K562 (cell line): ENCODE data around the gene CGREF1. TPM values are rescaled to one million over a fixed set of nuclear protein-coding genes. Genes with fewer than 3 reads are reported as not detected.

Experiments
- ATAC-seq: fragments of 200-7000 bp; cut with Tn5 transposase; 3 replicates; pipeline ENCODE4 v1.9.1; 2020; ENCODE audit warnings: moderate library complexity
- BruUV-seq: library from RNA; stranded (reverse); fragments of 400-500 nt; replicated peaks from 2 replicates; lab custom pipeline; 2021; lab: Mats Ljungman, UMichigan
- CTCF ChIA-PET: fragments of 300-600 bp; formaldehyde crosslinking; extraction: SDS; loops from one replicate; lab custom pipeline; 2021; ENCODE audit warnings: low intra/inter-chr PET ratio; lab: Yijun Ruan, JAX
- POLR2A ChIA-PET: fragments of 300-600, 350-650 bp; sonication (Branson Sonifier 250); formaldehyde crosslinking; extraction: SDS; loops from one replicate; lab custom pipeline; 2021; ENCODE audit warnings: antibody characterized with exemption, inconsistent platforms; lab: Yijun Ruan, JAX
- DNase-seq, 4 experiments: peaks; one replicate each; pipeline versions ENCODE4 v3.0.0 to v3.0.0-alpha.2; 2011 to 2018; ENCODE audit warnings: low spot score in 3 of 4, mixed read lengths in 3 of 4; ENCODE audit errors: extremely low read depth in 1 of 4
- FAIRE-seq: peaks from 2 replicates; lab custom pipeline; 2011; peaks lifted over from hg19 to GRCh38; lab: Jason Lieb, UNC
- H2AFZ ChIP-seq: 2 replicates; pipeline ENCODE4 v1.6.0; 2011; ENCODE audit warnings: low read depth, low read length, control low read depth, inconsistent platforms
- H3K27ac ChIP-seq: fragments of 200-600 bp; 3 replicates; pipeline ENCODE4 v1.8.0; 2011; ENCODE audit warnings: low read depth, mild to moderate bottlenecking, control low read depth, inconsistent platforms, low read length, moderate library complexity, mixed read lengths; ENCODE audit errors: extremely low read depth
- H3K27me3 ChIP-seq, 2 experiments: fragments of 300-600 bp in 1 of 2; 2 replicates in 1 of 2; 3 replicates in 1 of 2; pipeline versions ENCODE4 v1.6.0 to v1.8.0; 2011; ENCODE audit warnings: inconsistent platforms in 2 of 2, low read length in 2 of 2, mild to moderate bottlenecking in 1 of 2, mixed read lengths in 1 of 2, moderate library complexity in 1 of 2; ENCODE audit not compliant: control insufficient read depth in 2 of 2, insufficient read depth in 2 of 2
- H3K36me3 ChIP-seq: fragments of 300-600 bp; 3 replicates; pipeline ENCODE4 v1.8.0; 2011; ENCODE audit warnings: mild to moderate bottlenecking, low read length, inconsistent platforms; ENCODE audit not compliant: control insufficient read depth, insufficient read depth
- H3K4me1 ChIP-seq, 2 experiments: fragments of 200-600 bp in 1 of 2; replicated peaks in 1 of 2; 2 replicates in 1 of 2; 3 replicates in 1 of 2; pipeline versions ENCODE4 v1.5.1 to v1.8.0; 2011; ENCODE audit warnings: inconsistent platforms in 2 of 2, low read length in 2 of 2, mild to moderate bottlenecking in 1 of 2, mixed read lengths in 1 of 2, moderate library complexity in 1 of 2; ENCODE audit not compliant: control insufficient read depth in 2 of 2, insufficient read depth in 2 of 2
- H3K4me2 ChIP-seq: 2 replicates; pipeline ENCODE4 v1.6.1; 2011; ENCODE audit warnings: low read length, control low read depth, inconsistent platforms, mixed read lengths; ENCODE audit not compliant: insufficient read depth
- H3K4me3 ChIP-seq: fragments of 200-600 bp; sonication (generic), shearing (Covaris generic); 2 replicates; pipeline ENCODE4 v1.5.1; 2016; ENCODE audit warnings: control low read depth, inconsistent platforms
- H3K79me2 ChIP-seq: fragments of 200-600 bp; 3 replicates; pipeline ENCODE4 v1.8.0; 2011; ENCODE audit warnings: low read length, inconsistent platforms; ENCODE audit not compliant: control insufficient read depth, insufficient read depth
- H3K9ac ChIP-seq, 2 experiments: 2 replicates each; pipeline versions ENCODE4 v1.6.0 to v1.6.1; 2011; ENCODE audit warnings: low read depth in 2 of 2, low read length in 2 of 2, control low read depth in 1 of 2, inconsistent platforms in 1 of 2, mild to moderate bottlenecking in 1 of 2, mixed read lengths in 1 of 2; ENCODE audit not compliant: insufficient read depth in 1 of 2
- H3K9me1 ChIP-seq: one replicate; pipeline ENCODE4 v1.6.0; 2011; ENCODE audit warnings: inconsistent platforms, mild to moderate bottlenecking, low read length, moderate library complexity; ENCODE audit not compliant: control insufficient read depth, insufficient read depth
- H3K9me3 ChIP-seq: replicated peaks from 2 replicates; pipeline ENCODE4 v1.5.1; 2011; ENCODE audit warnings: low read depth, low read length, inconsistent platforms; ENCODE audit not compliant: control insufficient read depth, insufficient read depth
- H4K20me1 ChIP-seq: replicated peaks from 2 replicates; pipeline ENCODE4 v1.6.1; 2011; ENCODE audit warnings: low read length, inconsistent platforms, mixed read lengths; ENCODE audit not compliant: control insufficient read depth, insufficient read depth
- DDX20 ChIP-seq: fragments of 450-650 bp; IDR thresholded peaks from 2 replicates; pipeline ENCODE4 v1.6.1; 2016; ENCODE audit warnings: missing genetic modification characterization, low read depth, mild to moderate bottlenecking, missing compliant biosample characterization, moderate library complexity
- RBFOX2 ChIP-seq: fragments of 200-400 bp; formaldehyde crosslinking; IDR thresholded peaks from 2 replicates; pipeline ENCODE4 v1.6.1; 2017; ENCODE audit warnings: low read depth, mild to moderate bottlenecking, low read length, moderate library complexity
- TRIM25 ChIP-seq: fragments of 450-650 bp; IDR thresholded peaks from 2 replicates; pipeline ENCODE4 v1.7.0; 2016; ENCODE audit warnings: borderline replicate concordance
- WGBS: fragments of 100-300 bp; shearing (Covaris generic); methylation state at CpG from one replicate; pipeline ENCODE4 v1.1.6; 2016; ENCODE audit warnings: low coverage, mixed read lengths; ENCODE audit not compliant: insufficient coverage; ENCODE audit errors: missing lambda C conversion rate; 5-methylcytosine and 5-hydroxymethylcytosine counted together
- in situ Hi-C: fragments of 300-500 bp; cut with MboI; formaldehyde crosslinking; loops from 4 replicates; pipeline ENCODE4 v1.15.0; 2018; ENCODE audit warnings: inconsistent platforms, mixed read lengths
- intact Hi-C: fragments of 100-400 bp; cut with micrococcal nuclease; formaldehyde crosslinking; loops from 2 replicates; pipeline ENCODE4 v1.14.2; 2022
- polyA plus RNA-seq, 8 experiments: library from polyadenylated mRNA; depleted of rRNA in 4 of 8; stranded (reverse) in 5 of 8; unstranded in 3 of 8; fragments of >200 nt; fragmentation: Nextera tagmentation in 2 of 8; fragmentation: Illumina TruSeq in 1 of 8; extraction: Ambion mirVana in 2 of 8; extraction: Trizol in 1 of 8; gene quantifications; 2 replicates each; pipeline versions ENCODE4 v1.2.1 to v1.2.3, GENCODE V29; 2011 to 2014; ENCODE audit warnings: inconsistent platforms in 1 of 8, missing spikeins in 1 of 8
- total RNA-seq, 7 experiments: library from RNA; depleted of rRNA in 6 of 7; stranded (reverse); fragments of >200 nt in 6 of 7; fragmentation: Illumina TruSeq in 2 of 7; extraction: Trizol in 2 of 7; gene quantifications; 2 replicates each; pipeline versions ENCODE4 v1.2.1 to v1.2.3, GENCODE V29; 2011 to 2021; ENCODE audit warnings: low replicate concordance in 1 of 7

The CGREF1 gene
- total and polyA plus RNA-seq, 9 of the 15 experiments (the other 6 are each of a cell fraction or from before 2014, with no cell fraction given) = 0.07 to 0.50 (median 0.37) TPM

GRCh38 chr2:27133195-27133875, 14.4 kb upstream of the CGREF1 start (continued):
- TF ChIP-seq DDX20 (tag) = no peak
- TF ChIP-seq, all 486 proteins: peak for 3

- no peaks in the 10 kb centered on the region; the same call in 1 of the 2 replicates for H4K20me1 ChIP-seq
- no peak overlapping the region for H2AFZ ChIP-seq
- intact Hi-C loops = no loop called here
- H3K9me3 ChIP-seq = no peaks in the 10 kb centered on the region; the same call in 1 of the 2 replicates
- ATAC-seq (no peak), DNase-seq (no peak), FAIRE-seq (no peak)
- peaks cover 8% of the 10 kb centered on the region for H3K9me1 ChIP-seq
- in situ Hi-C loops = no loop called here
- H3K27me3 ChIP-seq = no peaks in the 10 kb centered on the region
- TF ChIP-seq TRIM25 = no peak
- TF ChIP-seq RBFOX2 = peak; percentile 11; the same call in 1 of the 2 replicates
- H3K9ac ChIP-seq = no peak overlapping the region; a peak in 1 of 4 replicates
- H3K36me3 ChIP-seq = peaks cover 42% of the 10 kb centered on the region; the same call in 2 of the 3 replicates
- H3K4me3 ChIP-seq = no peak overlapping the region
- H3K4me1 ChIP-seq = peaks cover 15 to 32% of the 10 kb centered on the region in 2 experiments; a peak in 4 of 5 replicates
- peaks cover 21% of the 10 kb centered on the region for H3K79me2 ChIP-seq
- ChIA-PET CTCF (no interaction called here), POLR2A (no interaction called here)
- BruUV-seq = no TSS peak
- no peak overlapping the region for H3K4me2 ChIP-seq
- H3K27ac ChIP-seq = no peak overlapping the region
- 94% methylated on average over 11 of the region's 11 CpGs for WGBS
Observed at GRCh38 chr2:27131429-27131828, 12.5 kb upstream of the CGREF1 start.
